WI38 (cell line): Measurements from ENCODE around the gene FGGY.
"Not testable (repeated sequence)": the region's sequence is repeated elsewhere in the genome, so short reads cannot be mapped to it uniquely, and the experiment has no call there.

Experiments
- H3K4me3 ChIP-seq: 2 replicates; pipeline ENCODE4 v1.5.1; 2011; ENCODE audit warnings: low read depth, mild to moderate bottlenecking, control low read depth, low read length
- TF ChIP-seq, protein P1 (sequence below): IDR thresholded peaks from 2 replicates; pipeline ENCODE4 v1.5.1; 2012; ENCODE audit warnings: low read depth, mild to moderate bottlenecking, control low read depth, low read length

Gene FGGY

DNA sequence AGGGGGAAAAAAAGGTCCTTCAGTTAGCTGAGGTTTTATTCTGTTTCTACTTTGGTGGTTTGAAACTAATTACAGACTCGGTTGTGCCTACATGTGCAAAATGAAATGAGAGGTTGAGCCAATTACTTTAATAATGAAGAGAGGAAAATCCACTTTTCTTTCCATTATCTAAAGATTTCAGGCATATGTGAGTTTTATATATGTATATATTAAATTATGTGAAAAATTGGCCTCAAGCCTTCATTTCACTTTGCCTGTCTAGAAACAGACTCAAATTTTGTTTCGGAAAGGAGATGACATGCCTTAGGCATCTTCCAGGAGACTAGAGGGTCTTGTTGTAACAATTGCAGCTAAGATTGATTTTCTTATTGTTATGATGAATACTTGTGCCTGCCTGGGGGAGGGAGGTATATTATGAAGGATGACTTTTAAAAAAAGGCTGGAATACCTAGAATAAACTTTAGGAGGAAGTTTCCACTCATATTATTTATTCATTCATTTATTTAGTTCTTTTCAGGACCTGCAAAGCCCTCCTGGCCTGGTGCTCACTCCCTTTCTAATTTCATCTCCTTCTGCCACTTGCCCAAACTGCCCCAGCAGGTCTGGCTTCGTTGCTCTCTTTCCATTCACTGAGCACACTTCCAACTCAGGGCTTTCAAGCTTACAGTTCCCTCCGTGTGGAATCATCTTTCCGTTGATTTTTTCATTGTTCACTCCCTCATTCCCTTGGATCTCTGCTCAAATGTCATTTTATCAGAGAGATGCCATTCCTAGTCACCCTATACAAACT, 423.6 kb downstream of the FGGY start:
- TF ChIP-seq, protein P1, sequence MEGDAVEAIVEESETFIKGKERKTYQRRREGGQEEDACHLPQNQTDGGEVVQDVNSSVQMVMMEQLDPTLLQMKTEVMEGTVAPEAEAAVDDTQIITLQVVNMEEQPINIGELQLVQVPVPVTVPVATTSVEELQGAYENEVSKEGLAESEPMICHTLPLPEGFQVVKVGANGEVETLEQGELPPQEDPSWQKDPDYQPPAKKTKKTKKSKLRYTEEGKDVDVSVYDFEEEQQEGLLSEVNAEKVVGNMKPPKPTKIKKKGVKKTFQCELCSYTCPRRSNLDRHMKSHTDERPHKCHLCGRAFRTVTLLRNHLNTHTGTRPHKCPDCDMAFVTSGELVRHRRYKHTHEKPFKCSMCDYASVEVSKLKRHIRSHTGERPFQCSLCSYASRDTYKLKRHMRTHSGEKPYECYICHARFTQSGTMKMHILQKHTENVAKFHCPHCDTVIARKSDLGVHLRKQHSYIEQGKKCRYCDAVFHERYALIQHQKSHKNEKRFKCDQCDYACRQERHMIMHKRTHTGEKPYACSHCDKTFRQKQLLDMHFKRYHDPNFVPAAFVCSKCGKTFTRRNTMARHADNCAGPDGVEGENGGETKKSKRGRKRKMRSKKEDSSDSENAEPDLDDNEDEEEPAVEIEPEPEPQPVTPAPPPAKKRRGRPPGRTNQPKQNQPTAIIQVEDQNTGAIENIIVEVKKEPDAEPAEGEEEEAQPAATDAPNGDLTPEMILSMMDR, result no peak
- H3K4me3 ChIP-seq, result no peak overlapping the region

DNA sequence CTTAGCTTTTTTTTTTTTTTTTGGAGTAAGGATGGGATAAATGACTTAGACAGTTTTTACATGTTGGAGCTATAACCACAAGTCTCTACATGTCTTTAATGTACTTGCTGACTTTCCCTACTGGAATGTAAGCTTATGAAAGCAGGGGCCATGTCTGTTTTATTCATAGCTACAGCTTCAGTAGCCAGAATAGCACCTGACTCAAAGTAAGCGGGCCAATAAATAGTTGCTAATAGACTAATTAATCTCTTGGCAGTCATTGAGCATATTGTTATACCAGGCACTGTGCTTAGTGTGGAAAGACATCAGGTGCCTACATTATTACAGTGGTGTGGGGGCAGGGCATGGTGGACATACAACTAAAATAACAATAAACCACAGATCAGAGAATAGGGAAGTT, 433.4 kb downstream of the FGGY start:
- H3K4me3 ChIP-seq, result peak overlapping the region; percentile 7; the same call in 1 of the 2 replicates
- TF ChIP-seq, protein P1, result no peak

DNA sequence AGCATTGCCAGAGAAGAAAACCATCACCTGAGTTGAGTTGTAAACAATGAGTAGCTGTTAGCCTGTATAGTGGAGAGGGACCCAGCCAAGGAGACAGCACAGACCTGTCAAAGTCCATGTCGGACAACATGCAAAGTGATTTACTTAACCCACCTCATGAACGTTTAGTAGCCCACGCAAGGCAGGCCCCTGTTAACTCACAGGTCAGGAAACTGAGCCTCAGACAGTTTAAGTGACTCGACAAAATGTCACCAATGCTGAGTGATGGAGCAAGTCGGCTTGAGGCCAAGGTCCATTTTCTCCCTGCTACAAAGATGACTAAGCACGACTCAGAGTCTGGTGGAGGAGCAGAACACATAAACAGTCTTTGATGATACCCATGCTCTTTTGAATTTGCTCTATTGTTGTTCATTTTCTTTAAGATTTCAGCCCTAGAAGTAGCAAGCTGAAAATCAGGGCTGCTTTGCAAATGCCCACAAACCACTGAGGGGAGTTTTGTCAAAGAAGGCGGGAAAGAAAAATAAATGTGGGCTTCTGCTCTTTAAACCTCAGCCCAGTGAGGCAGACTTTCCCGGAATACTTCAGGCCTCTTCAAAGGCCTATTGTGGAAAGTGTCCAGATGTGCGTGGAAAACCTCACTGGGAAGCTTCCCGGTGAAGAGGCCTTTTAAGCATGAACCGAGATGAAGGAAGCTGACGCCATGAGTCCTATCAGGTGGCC, 434.0 kb downstream of the FGGY start:
- H3K4me3 ChIP-seq, result peak overlapping the region; percentile 7; the same call in 1 of the 2 replicates
- TF ChIP-seq, protein P1, result no peak

DNA sequence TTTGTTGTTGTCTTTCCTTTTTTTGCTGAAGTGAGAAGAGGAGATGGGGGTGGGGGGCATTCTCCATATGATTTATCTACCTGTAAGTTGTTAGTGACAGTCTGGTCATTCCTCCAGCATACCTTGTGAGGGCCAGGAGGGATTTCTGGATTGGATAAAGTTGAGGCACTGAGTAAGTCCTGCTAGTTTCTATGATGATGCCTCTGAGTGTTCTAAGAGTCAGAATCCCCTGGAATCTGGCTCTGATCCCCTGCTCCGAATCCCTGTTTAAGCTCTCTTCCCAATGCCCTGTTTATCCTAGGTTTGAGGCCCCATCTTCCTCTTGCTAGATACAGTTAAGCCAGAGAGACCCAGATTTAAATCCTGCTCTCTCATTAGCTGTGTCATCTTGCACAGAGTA, 434.7 kb downstream of the FGGY start:
- TF ChIP-seq, protein P1, result no peak
- no peak overlapping the region for H3K4me3 ChIP-seq

DNA sequence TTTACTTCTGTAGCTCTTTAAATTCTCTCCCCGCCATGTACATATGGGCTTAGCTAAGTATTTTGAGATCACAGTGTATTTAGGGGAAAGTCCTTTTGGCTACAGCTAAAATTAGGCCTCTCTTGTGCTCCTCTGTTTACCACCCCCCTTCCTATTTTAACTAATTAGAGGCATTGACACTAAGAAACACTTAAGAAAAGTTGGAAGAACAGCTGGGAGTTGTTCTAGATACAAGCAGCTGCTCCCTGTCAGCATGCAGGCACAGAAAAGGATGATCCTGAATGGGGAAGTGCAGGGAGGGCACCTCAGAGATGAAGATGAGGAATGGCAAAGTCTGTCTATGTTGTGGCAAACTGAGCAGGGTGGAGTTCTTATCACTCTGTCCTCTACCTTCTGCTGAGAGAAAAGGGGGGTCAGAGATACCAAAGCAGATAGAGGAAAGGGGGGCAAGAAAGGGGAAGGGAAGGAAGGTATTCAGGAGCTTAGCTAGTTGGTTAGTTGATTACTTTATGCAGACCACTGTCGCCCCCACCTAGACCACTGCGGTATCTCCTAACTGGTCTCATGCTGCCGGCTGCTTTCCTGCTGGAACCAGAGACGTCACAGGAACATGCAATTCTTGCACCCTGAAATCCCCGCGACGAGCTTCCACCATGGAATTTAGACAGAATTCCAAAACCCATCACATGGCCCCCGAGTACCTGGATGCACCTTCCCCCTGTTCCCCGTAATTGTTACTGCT, 435.5 kb downstream of the FGGY start:
- TF ChIP-seq, protein P1, result no peak
- no peak overlapping the region for H3K4me3 ChIP-seq

DNA sequence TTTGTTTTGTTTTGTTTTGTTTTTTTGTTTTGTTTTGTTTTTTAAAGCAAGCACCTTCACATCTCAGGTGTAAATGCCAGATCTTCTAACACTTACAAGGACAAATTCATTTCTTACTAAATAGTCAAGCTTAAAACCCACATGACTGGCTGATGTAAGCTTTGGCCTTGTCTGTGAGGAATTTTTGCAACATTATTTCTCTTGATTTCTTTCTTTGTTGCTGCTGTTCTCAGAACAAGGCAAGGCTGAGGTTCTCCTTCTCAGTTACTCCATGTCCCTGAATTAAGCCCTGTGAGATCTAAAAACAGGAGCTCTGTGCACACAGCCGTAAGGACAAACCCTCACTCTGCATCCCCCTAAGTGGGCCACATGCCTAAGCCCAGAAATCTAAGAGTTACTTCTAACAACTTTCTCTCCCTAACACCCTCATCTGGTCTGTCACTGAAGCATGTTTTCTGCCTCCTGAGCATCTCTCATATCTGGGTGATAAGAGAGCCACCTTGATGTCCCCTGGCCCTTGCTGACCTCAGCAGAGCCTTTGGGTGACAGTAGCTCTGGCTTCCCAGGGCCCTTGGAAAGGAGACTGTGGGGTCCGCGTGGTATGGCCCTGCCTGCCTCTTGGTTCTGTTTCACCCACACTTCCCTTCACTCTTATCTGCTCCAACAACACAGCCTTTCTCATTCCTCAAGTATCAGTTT, 436.7 kb downstream of the FGGY start:
- H3K4me3 ChIP-seq, result no peak overlapping the region
- TF ChIP-seq, protein P1, result no peak

DNA sequence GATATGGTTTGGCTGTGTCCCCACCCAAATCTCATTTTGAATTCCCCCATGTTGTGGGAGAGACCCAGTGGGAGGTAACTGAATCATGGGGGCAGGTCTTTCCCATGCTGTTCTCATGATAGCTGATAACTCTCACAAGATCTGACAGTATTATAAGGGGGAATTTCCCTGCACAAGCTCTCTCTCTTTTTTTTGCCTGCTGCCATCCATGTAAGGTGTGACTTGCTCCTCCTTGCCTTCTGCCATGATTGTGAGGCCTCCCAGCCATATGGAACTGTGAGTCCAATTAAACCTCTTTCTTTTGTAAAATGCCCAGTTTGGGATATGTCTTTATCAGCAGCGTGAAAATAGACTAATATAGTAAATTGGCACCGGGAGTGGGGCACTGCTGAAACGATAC, 439.0 kb downstream of the FGGY start:
- not testable (repeated sequence) for H3K4me3 ChIP-seq
